Hematopoietic multipotent progenitor cell treated with erythropoietin and hydrocortisone succinate and interleukin-3 and kit ligand, for 4 days (in vitro differentiated cells): ENCODE measurements around the gene OBSL1.
A peak's percentile ranks its signal among the peaks of the same experiment; 100 is the strongest.

Source experiments
- DNase-seq: peaks from one replicate; pipeline ENCODE4 v3.0.0-alpha.2; 2015

Gene OBSL1

GRCh38 chr2:219530048-219530963 is 41.0 kb downstream of the OBSL1 start:
- peak; percentile 94 for DNase-seq

GRCh38 chr2:219527472-219527871 is 43.9 kb downstream of the OBSL1 start:
- DNase-seq = no peak

- no peak for DNase-seq
Observed at GRCh38 chr2:219527076-219527394, 44.3 kb downstream of the OBSL1 start.

- DNase-seq = no peak
Observed at GRCh38 chr2:219526320-219527075, 44.8 kb downstream of the OBSL1 start.

GRCh38 chr2:219525533-219526232 is 45.7 kb downstream of the OBSL1 start:
- peak; percentile 93 for DNase-seq

GRCh38 chr2:219524817-219525216 is 46.5 kb downstream of the OBSL1 start:
- no peak for DNase-seq

- DNase-seq = peak; percentile 52
Observed at GRCh38 chr2:219523031-219523671, 48.2 kb downstream of the OBSL1 start.

- DNase-seq = peak; percentile 57
Observed at GRCh38 chr2:219522111-219523030, 49.0 kb downstream of the OBSL1 start.

GRCh38 chr2:219521066-219521880 is 50.1 kb downstream of the OBSL1 start:
- DNase-seq = peak; percentile 95

- peak; percentile 74 for DNase-seq
Observed at GRCh38 chr2:219520079-219520478, 51.3 kb downstream of the OBSL1 start.

GRCh38 chr2:219519526-219519916 is 51.8 kb downstream of the OBSL1 start:
- no peak for DNase-seq

- DNase-seq = no peak
Observed at GRCh38 chr2:219517954-219518778, 53.2 kb downstream of the OBSL1 start.

GRCh38 chr2:219516888-219517287 is 54.5 kb downstream of the OBSL1 start:
- DNase-seq = no peak

GRCh38 chr2:219515874-219516629 is 55.3 kb downstream of the OBSL1 start:
- no peak for DNase-seq

GRCh38 chr2:219514836-219515235 is 56.5 kb downstream of the OBSL1 start:
- DNase-seq = no peak

GRCh38 chr2:219514196-219514761 is 57.1 kb downstream of the OBSL1 start, which contains the start of gene ASIC4:
Gene ASIC4 (plus strand): TSS chr2:219514482. CDS start chr2:219514725, 243 bp downstream.
- DNase-seq = peak; percentile 97

- DNase-seq = no peak
Observed at GRCh38 chr2:219513787-219514186, 57.6 kb downstream of the OBSL1 start.

GRCh38 chr2:219512524-219513216 is 58.7 kb downstream of the OBSL1 start:
- no peak for DNase-seq
